Activated T-cell treated with anti-CD3 and anti-CD28 coated beads, Interleukin-2, amount 50 U/mL, for 24 hours (primary cell): ENCODE data around the gene MACROD2.
"Not testable (repeated sequence)": the region's sequence is repeated elsewhere in the genome, so short reads cannot be mapped to it uniquely, and the experiment has no call there.

Experiments used
- DNase-seq: peaks from one replicate; pipeline ENCODE4 v3.0.0-alpha.2; 2020
- H3K27ac Mint-ChIP-seq: 2 replicates; pipeline ENCODE4 v1.8.0; 2020; ENCODE audit warnings: mild to moderate bottlenecking, mixed read lengths
- H3K27me3 Mint-ChIP-seq: 2 replicates; pipeline ENCODE4 v1.8.0; 2020; ENCODE audit warnings: mixed read lengths
- H3K36me3 Mint-ChIP-seq: 2 replicates; pipeline ENCODE4 v1.8.0; 2020; ENCODE audit warnings: low read depth, mixed read lengths
- H3K4me1 Mint-ChIP-seq: 2 replicates; pipeline ENCODE4 v1.8.0; 2020; ENCODE audit warnings: low read depth, mixed read lengths
- H3K4me3 Mint-ChIP-seq: 2 replicates; pipeline ENCODE4 v1.8.0; 2020; ENCODE audit warnings: mild to moderate bottlenecking, moderate library complexity, mixed read lengths
- H3K9me3 Mint-ChIP-seq: 2 replicates; pipeline ENCODE4 v1.8.0; 2020; ENCODE audit warnings: mixed read lengths

The MACROD2 gene

DNA sequence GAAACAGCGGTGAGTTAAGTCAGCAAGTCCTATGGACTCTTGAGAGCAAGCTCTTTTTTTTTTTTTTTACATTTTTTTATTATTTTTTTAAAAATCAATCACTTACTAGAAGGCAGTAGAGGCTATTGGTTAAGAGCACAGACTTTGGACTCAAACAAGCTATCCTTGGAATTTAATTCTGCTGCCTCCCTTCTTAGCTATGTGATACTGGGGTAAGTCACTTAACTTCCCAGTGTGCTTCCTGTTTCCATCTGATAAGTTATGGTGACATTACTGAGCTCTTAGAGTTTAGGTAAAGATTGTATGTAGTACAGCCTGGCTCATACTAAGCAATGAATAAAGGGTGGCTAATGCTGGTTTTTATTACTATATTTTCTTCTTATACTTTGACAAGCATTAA is 1112.6 kb downstream of the MACROD2 start:
- Mint-ChIP-seq H3K27me3 (no peaks in the 10 kb centered on the region), H3K4me1 (no peaks in the 10 kb centered on the region), H3K27ac (no peak overlapping the region), H3K36me3 (no peaks in the 10 kb centered on the region), H3K9me3 (peaks cover 13% of the 10 kb centered on the region), H3K4me3 (no peak overlapping the region)
- no peak for DNase-seq

DNA sequence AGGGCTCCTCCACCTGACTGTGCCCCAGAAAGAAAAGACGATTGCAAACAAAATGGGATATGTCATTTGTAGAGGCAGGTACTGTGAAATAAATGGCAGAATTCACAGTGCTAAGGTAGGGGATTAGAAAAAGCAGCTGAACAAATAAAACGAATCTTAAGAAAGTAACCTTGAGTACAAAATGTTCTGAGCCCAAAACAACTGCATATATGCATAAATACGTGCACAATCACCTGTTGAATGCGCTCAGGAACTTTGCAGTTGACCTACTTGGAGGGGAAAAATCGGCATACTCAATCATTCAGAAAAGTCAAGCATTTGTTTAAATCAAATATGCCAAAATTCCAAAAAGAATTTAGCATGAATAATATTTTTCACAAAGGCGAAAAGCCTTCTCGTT is 1114.2 kb downstream of the MACROD2 start:
- no peak overlapping the region for H3K4me3 Mint-ChIP-seq
- H3K4me1 Mint-ChIP-seq = peaks cover 2% of the 10 kb centered on the region
- no peak for DNase-seq
- no peak overlapping the region for H3K27ac Mint-ChIP-seq
- H3K36me3 Mint-ChIP-seq = no peaks in the 10 kb centered on the region
- no peaks in the 10 kb centered on the region for H3K27me3 Mint-ChIP-seq
- peaks cover 14% of the 10 kb centered on the region for H3K9me3 Mint-ChIP-seq

- H3K27ac Mint-ChIP-seq = no peak overlapping the region
- peaks cover 10% of the 10 kb centered on the region for H3K9me3 Mint-ChIP-seq
- no peak for DNase-seq
- H3K27me3 Mint-ChIP-seq = no peaks in the 10 kb centered on the region
- H3K4me1 Mint-ChIP-seq = peaks cover 2% of the 10 kb centered on the region
- H3K36me3 Mint-ChIP-seq = no peaks in the 10 kb centered on the region
- no peak overlapping the region for H3K4me3 Mint-ChIP-seq
These were observed 1116.3 kb downstream of the MACROD2 start for GRCh38 chr20:15111654-15112053.

- no peak overlapping the region for H3K27ac Mint-ChIP-seq
- H3K4me3 Mint-ChIP-seq = no peak overlapping the region
- peaks cover 2% of the 10 kb centered on the region for H3K4me1 Mint-ChIP-seq
- peaks cover 15% of the 10 kb centered on the region for H3K9me3 Mint-ChIP-seq
- DNase-seq = no peak
- H3K36me3 Mint-ChIP-seq = no peaks in the 10 kb centered on the region
- no peaks in the 10 kb centered on the region for H3K27me3 Mint-ChIP-seq
These were observed 1117.9 kb downstream of the MACROD2 start for GRCh38 chr20:15113144-15113773.

- H3K4me3 Mint-ChIP-seq = no peak overlapping the region
- H3K4me1 Mint-ChIP-seq = no peaks in the 10 kb centered on the region
- no peak overlapping the region for H3K27ac Mint-ChIP-seq
- H3K36me3 Mint-ChIP-seq = no peaks in the 10 kb centered on the region
- peaks cover 7% of the 10 kb centered on the region for H3K9me3 Mint-ChIP-seq
- no peak for DNase-seq
- H3K27me3 Mint-ChIP-seq = no peaks in the 10 kb centered on the region
These were observed 1124.7 kb downstream of the MACROD2 start for GRCh38 chr20:15119852-15120487.

GRCh38 chr20:15122613-15123012 is 1127.3 kb downstream of the MACROD2 start:
- H3K27me3 Mint-ChIP-seq = no peaks in the 10 kb centered on the region
- DNase-seq = no peak
- H3K4me1 Mint-ChIP-seq = no peaks in the 10 kb centered on the region
- no peaks in the 10 kb centered on the region for H3K36me3 Mint-ChIP-seq
- no peak overlapping the region for H3K27ac Mint-ChIP-seq
- H3K9me3 Mint-ChIP-seq = peaks cover 7% of the 10 kb centered on the region
- H3K4me3 Mint-ChIP-seq = no peak overlapping the region

DNA sequence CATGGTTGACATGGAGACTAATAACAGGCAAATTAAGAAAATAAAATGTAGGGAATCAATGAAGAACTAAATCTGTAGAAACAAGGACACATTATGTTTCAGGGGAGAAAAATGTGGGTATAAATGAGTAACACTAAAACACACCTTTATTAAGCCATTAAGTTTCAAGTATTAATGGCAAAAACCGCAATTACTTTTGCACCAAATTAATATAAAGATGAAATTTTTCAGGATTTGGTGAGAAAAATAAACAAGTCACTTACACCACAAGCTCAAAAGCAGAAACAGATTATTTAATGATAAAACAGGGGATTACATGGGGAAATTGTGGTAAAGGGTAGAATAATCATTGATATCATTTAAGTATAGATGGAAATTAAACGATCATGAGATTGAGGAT is 1135.9 kb downstream of the MACROD2 start:
- H3K27ac Mint-ChIP-seq = no peak overlapping the region
- no peak for DNase-seq
- no peak overlapping the region for H3K4me3 Mint-ChIP-seq
- no peaks in the 10 kb centered on the region for H3K27me3 Mint-ChIP-seq
- peaks cover 10% of the 10 kb centered on the region for H3K9me3 Mint-ChIP-seq
- H3K4me1 Mint-ChIP-seq = no peaks in the 10 kb centered on the region
- no peaks in the 10 kb centered on the region for H3K36me3 Mint-ChIP-seq

DNA sequence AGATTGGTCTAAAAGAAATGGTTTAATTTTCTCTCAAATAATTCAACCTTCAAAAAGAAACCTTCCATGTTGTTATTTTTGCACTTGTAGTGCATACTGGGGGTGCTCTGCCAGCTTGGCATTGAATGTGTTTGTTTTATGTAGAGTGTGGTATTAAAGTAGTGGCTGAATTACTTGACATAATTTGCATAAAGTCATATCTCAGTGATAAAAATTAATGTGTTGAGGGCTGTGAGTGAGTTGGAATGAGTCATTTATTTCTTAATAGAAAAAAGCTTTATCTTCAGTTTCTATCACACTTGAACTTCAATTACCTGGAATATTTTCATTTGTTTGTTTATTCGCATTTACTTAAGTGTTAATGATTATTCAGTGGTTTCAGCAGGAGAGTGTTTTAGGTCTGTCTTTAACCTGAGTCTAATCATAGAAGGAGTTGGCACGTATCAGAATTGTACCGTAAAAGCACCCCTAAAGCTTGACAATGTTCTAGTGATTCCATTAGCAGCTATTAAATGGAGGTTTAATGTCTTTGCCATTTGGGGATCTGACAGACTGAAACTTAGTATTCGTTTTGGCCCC is 1143.3 kb downstream of the MACROD2 start:
- no peak overlapping the region for H3K4me3 Mint-ChIP-seq

DNA sequence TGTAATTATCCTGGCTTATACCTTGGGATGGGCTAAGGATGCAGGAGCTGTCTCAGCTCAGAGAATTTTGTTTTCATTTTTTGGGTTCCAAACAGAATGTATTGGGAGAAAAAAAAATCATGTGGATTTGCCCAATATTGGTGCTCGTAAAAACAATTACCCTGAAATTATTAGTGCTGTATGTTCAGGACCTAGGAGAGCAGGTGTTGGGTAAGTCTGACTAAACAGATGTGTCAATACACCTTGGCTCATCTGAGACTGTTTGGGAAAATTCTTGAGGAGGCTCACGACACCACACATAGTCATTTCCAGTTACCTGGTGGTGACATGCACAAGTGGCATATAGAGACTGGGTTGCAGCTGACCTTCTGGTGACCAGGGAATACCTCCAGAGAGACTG is 1144.2 kb downstream of the MACROD2 start:
- H3K27ac Mint-ChIP-seq = no peak overlapping the region
- no peaks in the 10 kb centered on the region for H3K27me3 Mint-ChIP-seq
- no peak for DNase-seq
- H3K4me1 Mint-ChIP-seq = no peaks in the 10 kb centered on the region
- peaks cover 7% of the 10 kb centered on the region for H3K9me3 Mint-ChIP-seq
- no peak overlapping the region for H3K4me3 Mint-ChIP-seq
- H3K36me3 Mint-ChIP-seq = no peaks in the 10 kb centered on the region

More for the DNA sequence above, 1143.3 kb downstream of the MACROD2 start:
- no peak for DNase-seq
- no peak overlapping the region for H3K27ac Mint-ChIP-seq
- H3K9me3 Mint-ChIP-seq = peaks cover 7% of the 10 kb centered on the region
- no peaks in the 10 kb centered on the region for H3K36me3 Mint-ChIP-seq
- no peaks in the 10 kb centered on the region for H3K4me1 Mint-ChIP-seq
- no peaks in the 10 kb centered on the region for H3K27me3 Mint-ChIP-seq

- Mint-ChIP-seq H3K27ac (no peak overlapping the region), H3K27me3 (no peaks in the 10 kb centered on the region), H3K4me1 (no peaks in the 10 kb centered on the region), H3K9me3 (peaks cover 7% of the 10 kb centered on the region), H3K36me3 (no peaks in the 10 kb centered on the region), H3K4me3 (no peak overlapping the region)
- DNase-seq = no peak
These were observed 1145.0 kb downstream of the MACROD2 start for GRCh38 chr20:15140286-15140685.

GRCh38 chr20:15140940-15141339 is 1145.6 kb downstream of the MACROD2 start:
- not testable (repeated sequence) for H3K36me3 Mint-ChIP-seq, H3K27ac Mint-ChIP-seq, H3K9me3 Mint-ChIP-seq, H3K27me3 Mint-ChIP-seq, DNase-seq, H3K4me1 Mint-ChIP-seq, H3K4me3 Mint-ChIP-seq

DNA sequence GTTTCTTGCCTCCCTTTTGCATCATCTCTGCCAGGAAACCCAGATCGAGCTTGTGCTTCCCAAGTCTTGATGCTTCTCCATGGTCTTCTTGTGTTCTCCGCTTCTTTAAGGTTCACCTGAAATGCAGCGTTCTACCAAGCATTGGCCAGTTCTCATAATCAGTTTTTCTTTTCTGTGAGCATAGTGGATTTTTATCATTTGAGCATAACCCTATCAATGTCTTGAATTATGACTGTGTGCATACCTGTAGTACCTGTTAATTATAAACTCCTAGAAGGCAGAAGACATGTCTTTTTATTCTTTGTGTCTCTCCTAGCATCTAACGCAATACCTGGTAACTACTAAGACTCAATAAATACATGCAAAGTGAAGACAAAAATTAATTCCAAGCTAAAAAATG is 1146.5 kb downstream of the MACROD2 start:
- Mint-ChIP-seq H3K4me1 (no peaks in the 10 kb centered on the region), H3K9me3 (peaks cover 7% of the 10 kb centered on the region), H3K27ac (no peak overlapping the region), H3K4me3 (no peak overlapping the region), H3K27me3 (no peaks in the 10 kb centered on the region), H3K36me3 (no peaks in the 10 kb centered on the region)
- no peak for DNase-seq

DNA sequence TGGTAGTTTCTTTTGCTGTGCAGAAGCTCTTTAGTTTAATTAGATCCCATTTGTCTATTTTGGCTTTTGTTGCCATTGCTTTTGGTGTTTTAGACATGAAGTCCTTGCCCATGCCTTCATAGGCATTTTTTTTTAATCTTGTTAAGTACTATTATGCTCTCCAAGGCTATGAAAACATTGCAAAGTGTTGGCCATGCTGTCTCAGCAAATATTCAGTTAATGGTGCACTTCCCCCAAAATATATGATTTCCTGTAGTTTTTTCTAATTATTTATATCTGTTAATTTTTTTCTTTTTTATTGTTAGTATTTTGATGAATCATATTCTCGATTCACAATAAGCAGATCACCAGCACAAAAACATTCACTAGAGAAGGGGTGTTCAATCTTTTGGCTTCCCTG is 1148.2 kb downstream of the MACROD2 start:
- Mint-ChIP-seq H3K36me3 (no peaks in the 10 kb centered on the region), H3K27me3 (no peaks in the 10 kb centered on the region), H3K27ac (no peak overlapping the region), H3K4me3 (no peak overlapping the region), H3K9me3 (peaks cover 7% of the 10 kb centered on the region), H3K4me1 (no peaks in the 10 kb centered on the region)
- DNase-seq = no peak

GRCh38 chr20:15144916-15145315 is 1149.6 kb downstream of the MACROD2 start:
- H3K4me1 Mint-ChIP-seq = no peaks in the 10 kb centered on the region
- no peaks in the 10 kb centered on the region for H3K27me3 Mint-ChIP-seq
- no peak for DNase-seq
- peaks cover 4% of the 10 kb centered on the region for H3K9me3 Mint-ChIP-seq
- no peak overlapping the region for H3K4me3 Mint-ChIP-seq
- no peak overlapping the region for H3K27ac Mint-ChIP-seq
- H3K36me3 Mint-ChIP-seq = no peaks in the 10 kb centered on the region

DNA sequence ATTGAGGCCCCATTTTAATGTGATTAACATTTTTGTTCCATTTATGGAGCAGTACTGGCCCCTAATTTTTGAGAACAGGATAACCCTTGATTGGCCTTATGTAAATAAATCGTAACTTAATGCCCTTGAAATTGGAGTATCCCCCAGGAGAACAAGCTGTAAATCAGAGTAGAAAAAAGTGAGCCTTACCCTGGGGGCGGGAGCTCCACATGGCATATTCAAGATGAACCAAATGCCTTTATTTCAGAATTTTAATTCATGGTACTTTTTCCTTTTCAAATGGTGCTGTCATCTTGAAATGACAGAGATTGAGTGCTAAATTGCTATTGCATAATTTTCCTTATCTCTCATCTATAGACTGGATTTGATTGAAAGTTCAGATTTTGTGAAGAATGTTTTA is 1151.6 kb downstream of the MACROD2 start:
- no peaks in the 10 kb centered on the region for H3K27me3 Mint-ChIP-seq
- DNase-seq = no peak
- H3K9me3 Mint-ChIP-seq = no peaks in the 10 kb centered on the region
- no peaks in the 10 kb centered on the region for H3K4me1 Mint-ChIP-seq
- H3K36me3 Mint-ChIP-seq = no peaks in the 10 kb centered on the region
- no peak overlapping the region for H3K27ac Mint-ChIP-seq
- H3K4me3 Mint-ChIP-seq = no peak overlapping the region
